Small intestine (tissue), 7 donors: Measurements from ENCODE around the gene HACD3. TPM values are rescaled to one million over a fixed set of nuclear protein-coding genes. Genes with fewer than 3 reads are reported as not detected.
"Not testable (repeated sequence)": the region's sequence is repeated elsewhere in the genome, so short reads cannot be mapped to it uniquely, and the experiment has no call there.

Source experiments
- DNase-seq, 2 donors: peaks; one replicate each; pipeline versions ENCODE4 v3.0.0 to v3.0.0-alpha.2; 2013
- FAIRE-seq: peaks from 2 replicates; lab custom pipeline; 2012; peaks lifted over from hg19 to GRCh38; lab: Jason Lieb, UNC
- H3K27ac ChIP-seq, 3 donors: one replicate each; pipeline ENCODE4 v1.5.1; 2013; ENCODE audit warnings: low read length in 2 of 3, mild to moderate bottlenecking in 2 of 3, control low read depth in 1 of 3, inconsistent platforms in 1 of 3, low read depth in 1 of 3, moderate library complexity in 1 of 3
- H3K27me3 ChIP-seq, 3 donors: one replicate each; pipeline ENCODE4 v1.6.1; 2013; ENCODE audit warnings: low read length in 3 of 3, inconsistent platforms in 1 of 3; ENCODE audit not compliant: control insufficient read depth in 3 of 3, insufficient read depth in 3 of 3
- H3K36me3 ChIP-seq, 3 donors: one replicate each; pipeline ENCODE4 v1.6.1; 2013; ENCODE audit warnings: low read length in 3 of 3, inconsistent platforms in 1 of 3, low read depth in 1 of 3, mild to moderate bottlenecking in 1 of 3, moderate library complexity in 1 of 3; ENCODE audit not compliant: control insufficient read depth in 3 of 3, insufficient read depth in 2 of 3
- H3K4me1 ChIP-seq, 3 donors: one replicate each; pipeline ENCODE4 v1.6.1; 2013; ENCODE audit warnings: low read length in 2 of 3, inconsistent platforms in 1 of 3, low read depth in 1 of 3, mild to moderate bottlenecking in 1 of 3, moderate library complexity in 1 of 3; ENCODE audit not compliant: control insufficient read depth in 3 of 3, insufficient read depth in 2 of 3
- H3K4me3 ChIP-seq, 3 donors: one replicate each; pipeline ENCODE4 v1.5.1; 2013; ENCODE audit warnings: low read length in 3 of 3, control low read depth in 1 of 3, inconsistent platforms in 1 of 3, low read depth in 1 of 3, mild to moderate bottlenecking in 1 of 3, moderate library complexity in 1 of 3
- H3K9me3 ChIP-seq, 2 donors: one replicate each; pipeline ENCODE4 v1.6.1; 2013; ENCODE audit warnings: low read depth in 1 of 2, low read length in 1 of 2; ENCODE audit not compliant: control insufficient read depth in 2 of 2, insufficient read depth in 1 of 2
- WGBS, 3 donors: extraction: QIAGEN DNeasy Blood & Tissue Kit; methylation state at CpG; one replicate each; pipeline ENCODE4 v1.1.7; 2013; 5-methylcytosine and 5-hydroxymethylcytosine counted together
- polyA plus RNA-seq, 4 donors: library from polyadenylated mRNA; stranded (reverse) in 3 of 4; unstranded in 1 of 4; fragments of 200-250 nt in 3 of 4; fragments of 120-200 nt in 1 of 4; gene quantifications; one replicate each; pipeline versions ENCODE4 v1.2.1 to v1.2.3, GENCODE V29; 2013
- donor health status: healthy with polysubstance abuse.
- donor health status: control.
- donor health status: control.
- donor health status: Bipolar disorder and iron deficiency.
- donor health status: healthy.

HACD3 gene
- polyA plus RNA-seq, 4 donors = 5.1 to 89.3 (median 26.0) TPM

DNA sequence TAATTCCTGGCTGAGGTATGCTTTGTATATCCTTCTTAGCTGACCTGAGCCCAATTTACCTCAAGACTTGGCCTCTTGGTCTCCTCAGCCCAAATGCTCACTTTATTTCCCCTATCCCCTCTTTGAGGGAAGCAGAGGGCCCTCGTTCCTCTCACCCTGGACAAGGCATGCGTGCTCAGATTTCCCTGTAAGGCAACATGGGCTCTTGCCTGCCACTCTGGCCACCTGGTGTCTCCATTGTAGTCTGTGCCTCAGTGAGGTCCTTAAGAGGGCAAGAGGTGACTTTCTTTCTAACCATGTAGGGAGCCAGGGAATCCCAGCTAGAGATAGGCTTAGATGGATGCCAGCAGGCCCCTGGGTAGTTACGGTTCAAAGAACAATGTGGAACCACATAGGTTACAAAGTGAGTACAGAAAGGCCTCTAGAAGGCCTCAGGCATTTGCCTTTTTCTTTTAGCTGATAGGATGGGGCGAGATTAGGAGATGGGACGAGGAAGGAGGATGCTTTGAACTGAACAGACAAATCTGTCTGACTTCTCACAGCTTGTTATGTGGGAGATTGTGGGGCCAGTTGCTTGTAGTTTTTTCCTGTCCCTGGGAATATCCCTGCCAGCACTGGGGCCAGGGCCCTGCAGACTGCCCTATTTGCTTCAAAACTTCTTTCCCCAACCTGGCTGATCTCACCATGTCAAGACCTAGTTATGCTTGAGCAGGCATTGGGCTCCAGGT lies 81.8 kb downstream of the HACD3 start:
- Histone ChIP-seq H3K27me3 (no peaks in the 10 kb centered on the region), H3K9me3 (no peaks in the 10 kb centered on the region), H3K27ac (peak overlapping the region in 2 of 3 donors; percentile 98 to 99), H3K4me1 (peaks cover 0 to 16% (median 2%) of the 10 kb centered on the region in 3 donors), H3K4me3 (peak overlapping the region; percentile 3 to 95 (median 77)), H3K36me3 (peaks cover 0 to 2% (median 2%) of the 10 kb centered on the region in 3 donors)
- 84 to 93% (median 86%) methylated on average over 5 of the region's 5 CpGs for WGBS, 3 donors
- peak; percentile 4 to 24 for DNase-seq
- no peak for FAIRE-seq

DNA sequence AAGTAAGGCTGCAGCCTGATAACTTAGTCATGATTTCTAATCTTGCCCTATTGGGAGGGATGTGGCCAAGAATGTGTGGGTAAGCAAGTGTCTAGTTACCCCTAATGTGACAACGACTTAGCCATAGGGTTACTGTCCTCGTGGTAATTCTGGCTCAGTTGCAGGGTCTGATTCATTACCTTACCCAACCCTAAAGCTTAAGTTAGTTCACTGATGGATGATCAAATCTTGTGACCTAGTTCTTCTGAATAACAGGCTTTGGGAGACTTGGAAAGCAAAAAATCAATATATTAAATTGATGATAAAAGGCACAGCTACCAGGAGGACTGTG lies 82.3 kb downstream of the HACD3 start:
- Histone ChIP-seq H3K27me3 (no peaks in the 10 kb centered on the region), H3K36me3 (peaks cover 0 to 2% (median 0%) of the 10 kb centered on the region in 3 donors), H3K9me3 (no peaks in the 10 kb centered on the region), H3K4me1 (peaks cover 0 to 16% (median 2%) of the 10 kb centered on the region in 3 donors), H3K4me3 (no peak overlapping the region), H3K27ac (no peak overlapping the region)
- 52 to 64% (median 61%) methylated on average over 2 of the region's 2 CpGs for WGBS, 3 donors
- no peak for FAIRE-seq
- DNase-seq = no peak

DNA sequence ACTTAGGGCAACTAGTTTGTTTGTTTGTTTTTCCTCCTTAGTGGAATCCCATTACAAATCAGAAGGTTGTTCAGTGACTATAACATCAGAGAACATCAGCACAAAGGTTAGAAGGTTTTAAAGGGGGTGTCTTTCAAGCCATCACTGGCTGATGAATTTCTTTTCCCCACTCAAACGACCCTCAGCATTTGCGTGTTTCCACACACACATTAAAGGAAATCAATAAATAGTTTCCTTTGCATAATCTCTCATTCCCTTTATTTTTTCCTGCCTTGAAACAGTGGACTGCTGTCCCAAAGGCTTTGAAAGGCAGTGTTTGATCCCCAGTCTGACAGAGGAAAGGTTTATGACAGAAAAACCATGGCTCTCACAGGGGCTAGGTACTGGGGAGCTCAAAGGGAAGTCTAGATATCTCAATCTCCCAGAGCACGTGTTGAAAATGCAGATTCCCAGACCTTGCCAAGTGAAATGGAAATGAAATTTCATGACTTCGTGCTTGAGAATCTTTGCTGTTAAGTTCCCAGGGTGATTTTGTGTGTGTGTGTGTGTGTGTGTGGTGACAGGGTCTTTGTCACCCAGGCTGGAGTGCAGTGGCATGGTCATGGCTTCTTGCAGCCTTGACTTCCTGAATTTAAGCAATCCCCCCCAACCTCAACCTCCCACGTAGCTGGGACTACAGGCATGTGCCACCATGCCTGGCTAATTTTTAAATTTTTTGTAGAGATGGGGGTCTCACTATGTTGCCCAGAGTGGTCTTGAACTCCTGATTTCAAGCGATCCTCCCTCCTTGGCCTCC lies 82.9 kb downstream of the HACD3 start:
- no peak for FAIRE-seq
- H3K4me1 ChIP-seq = peaks cover 0 to 16% (median 2%) of the 10 kb centered on the region in 3 donors
- 76 to 81% (median 76%) methylated on average over 6 of the region's 6 CpGs for WGBS, 3 donors

DNA sequence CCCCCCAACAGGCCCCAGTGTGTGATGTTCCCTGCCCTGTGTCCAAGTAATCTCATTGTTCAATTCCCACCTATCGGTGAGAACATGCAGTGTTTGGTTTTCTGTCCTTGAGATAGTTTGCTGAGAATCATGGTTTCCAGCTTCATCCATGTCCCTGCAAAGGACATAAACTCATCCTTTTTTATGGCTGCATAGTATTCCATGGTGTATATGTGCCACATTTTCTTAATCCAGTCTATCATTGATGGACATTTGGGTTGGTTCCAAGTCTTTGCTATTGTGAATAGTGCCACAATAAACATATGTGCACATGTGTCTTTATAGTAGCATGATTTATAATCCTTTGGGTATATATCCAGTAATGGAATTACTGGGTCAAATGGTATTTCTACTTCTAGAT lies 85.6 kb downstream of the HACD3 start:
- 97 to 100% (median 100%) methylated on average over 1 of the region's 1 CpG for WGBS, 3 donors
- not testable (repeated sequence) for H3K4me3 ChIP-seq, FAIRE-seq, H3K36me3 ChIP-seq, H3K27ac ChIP-seq, H3K9me3 ChIP-seq, DNase-seq, H3K27me3 ChIP-seq
- peaks cover 0 to 11% (median 0%) of the 10 kb centered on the region in 3 donors for H3K4me1 ChIP-seq

More for the DNA sequence above, 82.9 kb downstream of the HACD3 start:
- Histone ChIP-seq H3K4me3 (no peak overlapping the region), H3K27ac (no peak overlapping the region), H3K9me3 (no peaks in the 10 kb centered on the region), H3K36me3 (peaks cover 0 to 2% (median 0%) of the 10 kb centered on the region in 3 donors), H3K27me3 (no peaks in the 10 kb centered on the region)
- no peak for DNase-seq

DNA sequence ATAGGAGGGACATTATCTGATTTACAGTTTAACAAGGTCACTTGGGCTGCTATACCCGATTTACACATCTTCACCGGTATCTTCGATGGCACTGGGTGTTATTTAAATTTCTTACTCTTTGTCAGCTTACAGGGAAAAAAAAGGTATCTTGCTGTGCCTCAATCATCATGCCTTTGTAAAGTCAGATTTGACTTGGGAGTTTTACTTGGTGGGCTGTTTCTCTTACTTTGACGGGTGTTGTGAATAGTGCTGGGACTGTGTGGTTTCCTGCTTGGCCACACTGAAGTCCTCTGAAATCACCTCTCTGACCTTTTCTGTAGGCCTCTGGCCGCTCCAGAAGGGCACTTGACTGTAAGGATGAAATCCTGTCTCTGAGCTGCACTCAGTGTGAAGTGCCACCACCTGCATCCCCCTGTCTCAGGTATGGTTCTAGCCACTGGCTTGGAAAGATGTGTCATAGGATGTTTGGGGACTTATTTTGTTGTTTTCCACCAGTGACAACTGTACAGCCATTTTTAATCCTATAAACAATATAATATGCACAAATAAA lies 88.4 kb downstream of the HACD3 start:
- no peak for FAIRE-seq
- H3K9me3 ChIP-seq = no peaks in the 10 kb centered on the region
- no peak for DNase-seq
- WGBS, 3 donors = 70 to 79% (median 72%) methylated on average over 5 of the region's 5 CpGs
- no peak overlapping the region for H3K27ac ChIP-seq
- no peaks in the 10 kb centered on the region for H3K27me3 ChIP-seq
- H3K4me1 ChIP-seq = no peaks in the 10 kb centered on the region
- peaks cover 0 to 7% (median 0%) of the 10 kb centered on the region in 3 donors for H3K36me3 ChIP-seq
- H3K4me3 ChIP-seq = no peak overlapping the region

DNA sequence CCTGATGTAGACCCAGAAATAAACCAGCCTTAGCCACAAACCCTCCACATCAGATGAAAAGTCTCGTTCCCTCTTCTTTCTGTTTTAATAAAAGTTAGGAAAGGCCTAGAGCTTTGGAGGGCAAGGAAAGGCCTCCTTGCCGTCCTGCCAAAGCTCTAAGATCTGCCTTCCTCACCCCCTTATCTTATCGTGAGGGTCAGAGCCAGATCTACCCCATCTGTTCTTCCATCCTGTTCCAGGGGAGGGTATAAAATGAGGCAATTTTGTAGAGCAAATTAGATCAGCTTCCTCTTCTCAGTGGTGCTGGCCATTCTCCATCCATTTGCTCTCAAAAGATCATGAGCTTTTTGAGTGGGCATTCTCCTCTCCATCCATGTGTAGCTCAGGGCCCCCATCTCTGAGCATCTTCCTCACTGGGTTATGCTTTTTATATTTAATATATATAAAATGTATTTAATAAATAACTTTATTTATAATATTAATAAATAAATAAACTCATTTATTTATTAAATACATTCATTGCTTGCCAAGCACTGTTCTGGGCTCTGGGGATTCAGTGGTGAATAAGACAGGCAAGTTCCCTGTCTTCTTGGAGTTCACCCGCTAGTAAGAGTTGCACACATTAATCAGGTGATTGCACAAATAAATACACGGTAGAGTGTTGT lies 89.5 kb downstream of the HACD3 start:
- FAIRE-seq (no peak), DNase-seq (no peak)
- Histone ChIP-seq H3K27ac (no peak overlapping the region), H3K4me1 (no peaks in the 10 kb centered on the region), H3K4me3 (no peak overlapping the region), H3K9me3 (no peaks in the 10 kb centered on the region), H3K36me3 (peaks cover 0 to 12% (median 4%) of the 10 kb centered on the region in 3 donors), H3K27me3 (no peaks in the 10 kb centered on the region)
- whole genome bisulfite sequencing, 3 donors = 72 to 83% (median 80%) methylated on average over 5 of the region's 5 CpGs

DNA sequence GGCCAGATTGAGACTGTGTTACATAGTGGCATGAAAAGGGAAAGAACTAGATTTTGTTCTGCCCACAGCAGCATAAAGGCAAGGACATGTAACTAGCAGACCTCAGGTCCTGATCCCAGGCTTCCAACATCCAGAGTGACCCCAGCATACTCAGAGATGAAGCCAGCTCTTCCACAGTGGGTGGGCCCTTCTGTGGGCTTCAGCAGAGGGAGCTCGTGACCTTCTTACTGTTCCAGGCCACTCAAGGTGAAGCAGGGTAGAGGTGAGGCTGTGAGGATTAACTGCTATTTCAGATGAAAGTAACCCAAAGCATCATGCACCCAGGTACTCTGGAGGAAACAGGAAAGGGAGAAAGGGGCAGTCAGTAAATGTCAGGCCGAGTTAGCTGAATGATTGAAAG lies 90.6 kb downstream of the HACD3 start:
- 92 to 100% (median 98%) methylated on average over 2 of the region's 2 CpGs for WGBS, 3 donors

DNA sequence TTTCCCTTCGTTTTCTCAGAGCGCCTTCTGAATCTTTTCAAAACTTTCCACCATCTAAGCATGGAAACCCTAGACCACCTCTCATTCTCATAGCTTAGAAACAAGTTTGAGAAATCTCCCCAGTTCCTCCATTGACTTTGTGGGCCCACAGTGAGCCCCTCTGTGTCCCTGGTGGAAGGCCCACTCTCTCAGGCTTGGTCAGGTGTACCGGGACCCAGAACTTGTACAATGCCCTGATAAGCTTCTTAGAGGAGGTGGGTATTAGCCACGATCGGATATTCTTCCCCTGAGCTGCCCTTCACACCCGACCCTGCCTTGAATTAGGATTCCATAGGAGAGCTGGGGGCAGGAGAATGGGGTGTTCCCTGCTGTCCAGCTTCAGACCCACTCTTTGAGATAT lies 91.4 kb downstream of the HACD3 start, which contains the start of gene SLC24A1:
Gene SLC24A1 (plus strand): TSS at position 301 of the 400 bp plus-strand sequence. CDS start 2,143 bp downstream, outside the sequence.
- Histone ChIP-seq H3K4me1 (no peaks in the 10 kb centered on the region), H3K36me3 (peaks cover 0 to 24% (median 4%) of the 10 kb centered on the region in 3 donors), H3K9me3 (no peaks in the 10 kb centered on the region), H3K27me3 (no peaks in the 10 kb centered on the region), H3K4me3 (no peak within 1 kb of the TSS), H3K27ac (no peak within 1 kb of the TSS)
- no peak for DNase-seq
- FAIRE-seq = no peak
- 86 to 91% (median 87%) methylated on average over 6 of the region's 6 CpGs for WGBS, 3 donors

More for the DNA sequence above, 90.6 kb downstream of the HACD3 start:
- H3K27me3 ChIP-seq = no peaks in the 10 kb centered on the region
- no peak for FAIRE-seq
- no peaks in the 10 kb centered on the region for H3K9me3 ChIP-seq
- H3K27ac ChIP-seq = no peak overlapping the region
- no peaks in the 10 kb centered on the region for H3K4me1 ChIP-seq
- no peak for DNase-seq
- H3K4me3 ChIP-seq = no peak overlapping the region
- peaks cover 0 to 22% (median 4%) of the 10 kb centered on the region in 3 donors for H3K36me3 ChIP-seq
